Activated CD4-positive, alpha-beta T cell treated with anti-CD3 and anti-CD28 coated beads for 24 hours (primary cell): Measurements from ENCODE around the gene APMAP.

Source experiments
- DNase-seq, 2 donors: peaks; one replicate each; pipeline ENCODE4 v3.0.0-alpha.2; 2020; ENCODE audit warnings: low read depth in 2 of 2

APMAP gene

GRCh38 chr20:24992487-24993205 lies at the start of gene APMAP:
Gene APMAP (minus strand): TSS chr20:24992751. CDS start chr20:24992688, 63 bp downstream.
- peak; percentile 94 for DNase-seq

GRCh38 chr20:25041813-25042530 lies 49.4 kb upstream of the APMAP start:
- DNase-seq: no peak

- no peak for DNase-seq
Measured at GRCh38 chr20:25040438-25040831, 47.9 kb upstream of the APMAP start.

- DNase-seq: no peak
Measured at GRCh38 chr20:25039697-25040437, 47.3 kb upstream of the APMAP start.

GRCh38 chr20:25038591-25039015 lies 46.1 kb upstream of the APMAP start:
- no peak for DNase-seq

DNA sequence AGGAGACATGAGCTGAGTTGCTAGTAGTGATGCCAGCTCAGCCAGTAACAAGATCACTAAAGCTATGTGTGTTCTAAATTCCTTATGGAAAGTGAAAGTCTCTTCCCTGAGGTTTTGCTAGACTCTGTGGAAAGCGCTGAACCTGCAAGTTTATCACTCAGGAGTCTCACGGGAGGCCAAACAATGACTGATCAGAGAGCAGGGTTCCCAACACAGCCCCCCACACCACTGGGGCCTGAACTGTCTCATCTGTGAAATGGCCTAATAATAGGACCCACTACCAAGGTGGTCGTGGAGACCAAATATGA lies 45.5 kb upstream of the APMAP start:
- no peak for DNase-seq

GRCh38 chr20:25037288-25038102 lies 44.9 kb upstream of the APMAP start:
- no peak for DNase-seq

DNA sequence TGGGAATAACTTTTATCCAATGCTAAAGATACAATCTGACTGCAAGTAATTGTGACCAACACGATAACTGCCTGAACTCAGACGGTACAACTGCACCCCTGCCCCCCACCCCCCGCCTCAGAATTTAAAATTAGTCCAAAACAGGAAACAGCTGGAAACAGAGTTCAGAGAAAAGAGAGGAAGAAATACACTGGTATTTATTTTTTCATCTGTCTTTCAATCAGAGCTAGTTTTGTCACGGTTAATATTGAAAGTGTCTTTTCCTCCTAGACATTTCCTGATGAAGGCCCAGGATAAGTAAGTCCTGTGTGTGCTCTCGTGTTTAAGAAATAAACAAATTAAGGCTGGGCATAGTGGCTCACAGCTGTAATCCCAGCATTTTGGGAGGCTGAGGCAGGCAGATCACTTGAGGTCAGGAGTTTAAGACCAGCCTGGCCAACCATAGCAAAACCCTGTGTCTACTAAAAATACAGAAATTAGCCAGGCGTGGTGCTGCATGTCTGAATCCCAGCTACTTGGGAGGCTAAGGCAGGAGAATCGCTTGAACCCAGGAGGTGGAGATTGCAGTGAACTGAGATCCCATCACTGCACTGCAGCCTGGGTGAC lies 43.9 kb upstream of the APMAP start:
- no peak for DNase-seq

GRCh38 chr20:25035921-25036320 lies 43.4 kb upstream of the APMAP start:
- DNase-seq: no peak

DNA sequence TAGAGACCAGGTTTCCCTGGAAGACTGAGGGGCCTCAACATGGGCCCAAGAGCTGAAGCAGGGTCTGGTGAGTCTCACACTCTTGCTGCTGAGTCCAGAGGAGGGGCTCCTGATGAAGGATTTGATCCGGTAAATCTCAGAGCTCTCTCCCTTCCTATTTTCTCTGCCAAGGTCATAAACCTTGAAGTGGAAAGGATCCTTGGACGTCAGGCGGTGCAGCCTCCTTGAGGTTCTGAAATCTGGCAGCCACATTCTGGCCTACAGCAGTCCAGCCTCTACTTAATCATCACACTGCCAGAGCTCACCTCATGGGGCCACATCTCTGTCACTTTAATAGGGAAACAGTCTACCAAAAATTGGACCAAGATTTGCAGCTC lies 41.4 kb upstream of the APMAP start:
- no peak for DNase-seq

- no peak for DNase-seq
Measured at GRCh38 chr20:25033265-25033923, 40.8 kb upstream of the APMAP start.

- no peak for DNase-seq
Measured at GRCh38 chr20:25032478-25033264, 40.1 kb upstream of the APMAP start.

- DNase-seq: no peak
Measured at GRCh38 chr20:25032065-25032477, 39.5 kb upstream of the APMAP start.

DNA sequence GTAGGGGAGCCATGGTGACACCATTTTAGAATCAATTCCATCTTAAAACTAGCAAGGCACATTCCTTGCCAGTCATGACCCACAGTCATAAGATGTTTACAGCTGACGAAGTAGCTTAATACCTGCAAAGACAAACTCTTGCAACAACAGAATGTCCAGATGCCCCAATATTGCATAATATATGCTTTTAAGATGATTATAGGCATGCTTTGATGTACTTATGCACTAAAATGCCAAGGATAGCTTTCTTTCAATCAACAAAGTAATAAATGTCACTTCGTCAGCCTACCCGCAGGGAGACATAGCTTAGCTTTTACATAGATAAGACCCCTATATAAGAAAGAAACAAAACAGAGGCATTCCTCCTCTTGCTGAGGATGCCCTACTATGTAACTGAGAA lies 38.7 kb upstream of the APMAP start:
- DNase-seq: no peak

DNA sequence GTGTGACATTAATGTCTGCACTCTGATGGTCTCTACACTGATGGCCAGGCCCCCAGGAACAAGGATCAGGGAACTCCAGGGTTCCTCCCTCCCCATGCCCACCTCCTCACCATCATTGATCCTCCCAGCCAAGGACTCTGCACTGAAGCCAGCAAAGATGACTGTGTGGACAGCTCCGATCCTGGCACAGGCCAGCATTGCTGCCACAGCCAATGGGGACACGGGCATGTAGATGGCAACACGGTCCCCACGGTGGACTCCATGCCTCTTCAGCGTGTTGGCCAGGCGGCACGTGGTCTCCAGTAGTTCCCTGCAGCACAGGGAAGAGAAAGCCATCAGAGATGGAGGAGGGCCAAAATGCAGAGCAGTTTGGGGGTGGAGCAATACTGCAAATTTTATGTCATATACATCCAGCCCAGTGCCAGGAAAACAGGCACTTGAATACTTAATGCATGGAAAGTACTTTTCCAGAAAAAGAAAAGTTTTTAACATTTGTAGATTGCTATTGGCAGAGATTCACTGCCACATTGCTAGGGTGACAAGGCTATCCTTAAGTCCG lies 38.2 kb upstream of the APMAP start:
- no peak for DNase-seq

GRCh38 chr20:25030007-25030648 lies 37.6 kb upstream of the APMAP start:
- DNase-seq: no peak

DNA sequence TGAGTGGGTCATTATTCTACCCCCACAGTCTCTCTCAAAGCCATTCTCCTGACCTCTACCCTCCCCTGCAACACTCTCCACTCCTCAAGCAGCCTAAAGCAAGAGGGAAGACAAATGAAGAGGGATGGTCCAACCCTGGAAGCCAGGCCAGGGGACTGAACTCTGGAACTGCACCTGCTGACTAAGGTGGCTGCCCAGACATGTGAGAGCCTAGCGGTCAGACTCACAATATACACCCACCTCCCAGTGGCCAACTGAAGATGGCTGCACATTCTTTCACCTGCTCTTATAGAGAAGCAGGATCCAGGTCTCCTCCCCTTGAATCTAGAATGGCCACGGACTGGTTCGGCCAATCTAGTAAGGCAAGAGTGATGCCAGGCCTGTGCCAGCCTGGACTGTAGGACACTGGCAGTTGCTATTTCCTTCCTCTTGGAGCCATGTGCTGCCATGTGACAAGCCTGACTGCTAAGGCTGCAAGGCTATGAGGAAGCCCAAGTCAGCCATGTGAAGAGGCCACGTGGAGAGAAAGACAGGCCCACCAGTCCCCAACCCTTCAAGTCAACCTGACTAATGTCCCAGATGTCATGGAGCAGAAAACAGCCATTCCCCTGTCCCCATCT lies 33.5 kb upstream of the APMAP start:
- no peak for DNase-seq

DNA sequence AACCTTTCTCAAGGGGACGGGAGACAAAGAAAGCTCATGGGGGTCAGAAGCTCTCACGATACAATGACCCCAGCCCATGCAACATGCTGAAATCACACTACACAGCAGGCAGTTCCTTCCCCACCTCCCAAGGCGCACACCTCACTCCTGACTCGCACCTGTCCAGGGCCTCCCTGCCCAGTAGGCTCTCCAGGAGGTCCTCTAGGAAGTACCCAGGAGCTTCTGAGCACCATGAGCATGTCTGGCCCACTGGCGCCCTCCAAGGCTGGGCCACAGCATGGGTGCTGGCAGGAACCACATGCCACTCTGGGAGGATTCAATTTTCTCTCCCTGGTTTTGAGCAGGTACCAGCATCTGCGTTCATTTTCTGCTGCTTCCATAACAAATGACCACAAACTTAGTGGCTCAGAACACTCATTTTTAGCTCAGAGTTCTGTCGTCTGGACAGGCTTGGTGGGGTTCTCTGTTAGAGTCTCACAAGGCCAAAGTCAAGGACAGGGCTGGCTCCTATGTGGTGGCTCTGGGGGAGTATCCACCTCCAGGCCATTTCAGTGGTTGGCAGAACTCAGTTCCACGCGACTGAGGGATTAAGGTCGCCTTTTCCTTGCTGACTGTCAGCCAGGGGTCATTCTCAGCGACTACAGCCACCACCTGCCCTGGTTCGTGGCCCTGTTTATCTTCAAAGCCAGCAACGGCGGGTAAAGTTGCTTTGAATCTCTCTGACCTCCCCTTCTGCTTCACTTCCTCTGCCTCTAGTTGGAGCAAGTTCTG lies 32.7 kb upstream of the APMAP start:
- no peak for DNase-seq
